ENCODE data around the gene UGDH.
A peak's percentile ranks its signal among the peaks of the same experiment; 100 is the strongest.
"Not testable (repeated sequence)": the region's sequence is repeated elsewhere in the genome, so short reads cannot be mapped to it uniquely, and the experiment has no call there.

UGDH gene

DNA sequence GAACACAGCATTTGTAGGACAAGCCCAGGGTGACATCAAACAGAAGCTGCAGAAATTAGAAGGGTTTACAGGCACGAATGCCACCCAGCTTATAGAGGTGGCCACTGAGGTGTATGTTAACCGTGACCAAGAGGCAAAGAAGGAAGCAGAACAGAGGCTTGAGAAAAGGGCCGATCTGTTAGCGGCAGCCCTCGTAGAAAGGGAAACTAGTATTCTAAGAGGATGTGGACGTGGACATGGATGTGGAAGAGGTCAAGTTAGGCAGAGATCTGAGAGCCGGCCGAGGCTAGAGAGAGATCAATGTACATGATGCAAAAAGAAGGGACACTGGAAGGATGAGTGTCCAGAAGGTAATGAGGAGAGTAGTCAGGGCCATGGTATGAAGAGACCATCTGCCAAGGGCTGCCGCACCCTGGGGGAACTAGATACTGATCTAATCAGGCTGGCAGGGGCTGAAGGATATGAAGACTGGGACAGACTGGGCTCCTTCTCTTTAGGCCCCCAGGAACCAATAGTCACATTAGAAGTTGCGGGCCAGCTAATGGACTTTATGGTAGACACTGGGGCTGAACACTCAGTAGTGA lies 40.9 kb downstream of the UGDH start:
- no peak for DNase-seq

DNA sequence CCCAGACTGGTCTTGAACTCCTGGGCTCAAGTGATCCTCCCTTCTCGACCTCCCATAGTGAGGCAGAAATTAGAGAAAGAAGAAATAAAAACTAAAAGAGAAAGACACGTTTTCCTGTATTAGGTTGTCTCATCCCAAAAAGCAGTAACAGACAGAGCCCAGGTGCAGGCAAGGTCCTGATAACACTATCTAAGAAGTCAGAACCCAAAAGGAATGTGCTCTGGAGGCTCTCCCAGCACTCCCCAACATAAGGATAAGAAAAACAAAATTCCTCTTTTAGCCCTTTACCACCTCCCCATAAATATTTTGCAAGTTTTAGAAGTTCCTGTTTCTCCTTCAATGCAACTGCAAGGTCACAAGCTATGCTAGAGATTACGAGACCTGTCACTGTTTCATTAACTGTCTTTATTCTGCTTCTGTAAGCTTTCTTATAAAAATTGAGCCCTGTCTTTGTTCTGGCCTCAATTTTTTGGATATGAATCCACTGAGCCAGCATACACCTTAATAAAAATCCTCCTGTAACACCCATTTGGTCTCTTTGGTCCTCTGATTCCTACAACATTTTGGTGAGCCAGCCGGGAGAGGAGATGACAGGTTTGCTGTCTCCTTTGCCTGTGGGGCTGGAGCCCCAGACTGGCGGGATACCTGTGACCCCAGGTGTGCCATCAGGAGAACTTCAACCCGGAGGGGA lies 42.5 kb downstream of the UGDH start:
- no peak for DNase-seq

DNA sequence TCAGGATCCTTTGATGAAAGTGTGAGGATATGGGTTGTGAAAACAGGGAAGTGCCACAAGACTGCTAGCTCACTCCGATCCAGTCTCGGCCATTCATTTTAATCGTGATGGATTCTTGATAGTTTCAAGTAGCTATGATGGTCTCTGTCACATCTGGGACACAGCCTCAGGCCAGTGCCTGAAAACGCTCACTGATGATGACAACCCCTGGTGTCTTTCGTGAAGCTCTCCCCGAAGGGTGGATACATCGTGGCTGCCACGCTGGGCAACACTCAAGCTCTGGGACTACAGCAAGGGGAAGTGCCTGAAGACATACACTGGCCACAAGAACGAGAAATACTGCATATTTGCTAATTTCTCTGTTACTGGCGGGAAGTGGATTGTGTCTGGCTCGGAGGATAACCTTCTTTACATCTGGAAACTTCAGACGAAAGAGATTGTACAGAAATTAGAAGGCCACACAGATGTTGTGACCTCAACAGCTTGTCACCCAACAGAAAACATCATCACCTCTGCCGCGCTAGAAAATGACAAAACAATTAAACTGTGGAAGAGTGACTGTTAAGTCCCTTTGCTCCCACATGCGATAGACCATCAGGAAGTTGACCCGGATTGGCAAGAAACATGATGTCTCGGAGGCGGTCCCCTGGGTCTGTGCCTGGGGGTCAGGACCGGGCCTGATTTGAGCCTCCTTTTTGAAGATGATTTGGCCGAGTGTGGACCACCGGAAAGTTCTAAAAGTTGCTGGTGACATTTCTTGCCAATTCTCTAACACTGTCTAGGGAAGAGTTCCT lies 46.1 kb downstream of the UGDH start:
- DNase-seq, result no peak

DNA sequence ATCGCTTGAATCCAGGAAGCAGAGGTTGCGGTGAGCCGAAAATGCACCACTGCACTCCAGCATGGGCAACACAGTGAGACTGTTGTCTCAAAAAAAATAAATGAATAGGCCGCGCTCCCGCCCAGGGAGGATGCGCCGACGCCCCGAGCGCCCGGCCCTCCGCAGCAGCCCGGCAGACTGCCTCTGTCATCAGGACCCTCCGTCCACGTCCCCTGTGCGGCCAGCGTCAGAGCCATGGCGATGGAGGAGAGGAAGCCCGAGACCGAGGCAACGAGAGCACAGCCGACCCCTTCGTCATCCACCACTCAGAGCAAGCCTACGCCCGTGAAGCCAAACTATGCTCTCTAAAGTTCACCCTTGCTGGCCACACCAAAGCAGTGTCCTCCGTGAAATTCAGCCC lies 47.0 kb downstream of the UGDH start:
- DNase-seq, result no peak

DNA sequence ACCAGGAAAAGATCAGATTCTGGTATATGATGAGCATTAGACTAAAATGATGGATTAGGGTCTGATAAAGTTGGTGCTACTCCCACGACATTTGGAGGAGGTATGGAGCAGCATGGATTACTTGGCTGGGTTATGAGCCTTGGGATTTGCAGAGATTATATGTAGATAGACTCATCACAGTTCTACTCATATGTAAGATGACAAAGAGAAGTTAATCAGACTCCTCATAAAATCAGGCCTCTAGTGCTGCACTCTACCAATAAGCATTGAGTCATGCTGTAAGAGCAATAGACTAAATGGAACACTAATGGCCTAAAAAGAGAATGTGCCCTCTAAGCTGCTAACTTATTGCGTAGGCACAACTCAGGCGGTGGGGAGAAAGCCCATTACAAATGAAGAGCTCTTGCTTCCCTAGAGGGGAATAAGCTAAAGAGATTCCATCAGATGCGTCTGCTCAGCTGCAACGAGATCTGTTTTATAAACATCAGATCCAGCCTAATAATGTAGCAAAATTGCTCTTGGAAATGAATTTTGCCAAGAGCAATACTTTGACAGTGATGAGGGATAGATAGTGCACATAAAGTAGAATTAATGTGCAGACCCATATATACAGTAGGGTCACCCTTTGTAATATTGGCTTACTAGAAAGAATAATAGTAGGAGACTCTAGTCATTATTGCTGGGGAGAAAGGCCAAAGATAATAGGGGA lies 50.9 kb downstream of the UGDH start:
- DNase-seq, result no peak

DNA sequence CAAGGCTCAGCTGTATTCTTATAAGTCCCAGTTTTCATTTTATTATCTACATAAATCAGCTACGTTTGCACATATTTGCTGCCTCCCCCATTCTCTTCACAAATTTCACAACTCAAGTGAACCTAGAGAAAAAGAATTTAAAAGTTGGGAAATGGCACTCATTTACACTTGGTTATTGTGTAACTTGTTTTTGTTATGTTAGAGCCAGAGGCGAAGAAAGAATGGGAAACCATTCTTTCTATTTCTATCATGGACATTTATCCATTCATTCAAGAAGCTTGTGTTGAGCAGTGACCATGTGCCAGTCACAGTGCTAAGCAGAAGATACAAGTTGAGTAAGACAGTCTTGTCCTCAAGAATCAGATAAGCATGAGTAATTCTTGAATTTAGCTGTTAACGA lies 54.8 kb downstream of the UGDH start:
- DNase-seq, result no peak

DNA sequence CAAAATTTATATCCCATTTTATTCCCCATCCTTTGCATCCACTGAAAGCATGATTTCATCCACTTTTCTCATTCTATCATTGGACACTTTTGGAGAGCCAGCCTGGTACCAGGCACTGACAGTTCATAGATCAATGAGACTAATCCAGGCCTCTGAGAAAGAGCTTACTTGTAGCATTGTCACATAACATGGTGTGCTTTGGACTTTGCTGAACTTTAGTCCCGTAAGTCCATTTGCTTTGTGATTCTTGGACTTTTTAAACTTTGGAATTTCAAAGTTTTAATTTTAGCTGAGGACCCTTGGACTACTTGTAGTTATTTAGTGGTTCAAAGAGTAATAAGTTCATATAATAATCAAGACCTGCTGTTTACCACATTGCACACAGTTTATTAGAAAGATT lies 56.8 kb downstream of the UGDH start:
- no peak for DNase-seq

DNA sequence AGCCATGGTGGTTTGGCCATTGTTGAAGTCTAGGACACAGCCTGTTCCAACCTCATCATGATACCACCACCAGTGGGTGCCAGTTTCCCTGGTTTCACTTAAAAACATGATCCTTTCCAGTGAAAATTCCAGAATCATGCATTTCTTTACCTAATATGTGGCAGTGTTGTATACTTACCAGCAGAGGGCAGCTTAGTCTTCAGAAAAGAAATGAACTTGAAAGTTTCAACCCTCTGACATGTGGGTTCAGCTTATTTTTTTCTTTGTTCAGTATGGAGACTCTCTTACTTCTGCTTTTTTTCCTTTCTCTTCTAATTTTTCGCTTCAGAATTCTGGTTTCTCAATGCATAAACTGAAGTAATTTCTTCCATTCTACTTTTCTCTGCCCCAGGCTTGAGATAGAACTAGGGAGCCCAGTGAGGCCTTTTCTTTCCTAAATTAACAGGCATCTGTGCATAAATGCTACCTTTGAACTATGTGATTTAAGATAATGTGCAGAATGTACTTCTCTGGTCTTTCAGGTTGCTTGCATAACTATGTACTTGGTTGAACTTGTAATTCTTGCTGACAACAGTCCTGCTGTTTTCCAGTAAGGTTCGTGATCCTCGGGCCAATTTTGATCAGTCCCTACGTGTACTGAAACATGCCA lies 57.7 kb downstream of the UGDH start:
- peak; percentile 89 for DNase-seq

DNA sequence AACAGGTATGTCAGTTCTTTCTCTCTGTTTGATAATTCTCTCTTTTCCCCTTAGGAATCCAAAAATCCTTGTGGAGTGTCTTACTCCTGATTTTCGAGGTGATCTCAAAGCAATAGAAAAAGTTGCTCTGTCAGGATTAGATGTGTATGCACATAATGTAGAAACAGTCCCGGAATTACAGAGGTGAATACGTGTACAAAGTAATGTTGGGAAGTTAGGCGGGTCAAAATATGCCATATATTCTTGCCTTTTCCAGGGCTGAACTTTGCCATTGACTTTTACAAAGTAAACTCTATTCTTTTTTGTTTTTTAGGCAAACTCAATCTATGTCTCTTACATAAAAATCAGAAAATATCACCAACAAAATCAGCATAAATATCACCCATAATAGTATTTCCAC lies 59.8 kb downstream of the UGDH start:
- no peak for DNase-seq

DNA sequence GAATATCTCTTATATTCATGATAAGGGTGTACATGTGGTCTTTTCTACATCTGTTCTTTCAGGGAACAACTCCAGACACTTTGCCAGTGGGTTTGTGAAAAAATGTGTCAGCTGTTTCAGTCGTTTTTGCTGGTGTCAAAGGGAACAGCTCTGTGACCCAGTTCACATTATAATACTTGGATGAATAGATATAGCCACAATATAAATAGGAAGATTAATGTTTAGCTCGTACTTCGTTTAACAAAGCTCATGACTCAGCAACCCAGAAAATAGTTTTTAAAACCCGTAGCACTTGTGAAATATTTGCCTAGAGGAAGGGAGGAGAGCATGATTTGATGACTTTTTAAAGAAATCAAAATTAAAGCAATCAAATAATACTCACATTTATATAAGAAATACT lies 60.5 kb downstream of the UGDH start:
- DNase-seq, result no peak

DNA sequence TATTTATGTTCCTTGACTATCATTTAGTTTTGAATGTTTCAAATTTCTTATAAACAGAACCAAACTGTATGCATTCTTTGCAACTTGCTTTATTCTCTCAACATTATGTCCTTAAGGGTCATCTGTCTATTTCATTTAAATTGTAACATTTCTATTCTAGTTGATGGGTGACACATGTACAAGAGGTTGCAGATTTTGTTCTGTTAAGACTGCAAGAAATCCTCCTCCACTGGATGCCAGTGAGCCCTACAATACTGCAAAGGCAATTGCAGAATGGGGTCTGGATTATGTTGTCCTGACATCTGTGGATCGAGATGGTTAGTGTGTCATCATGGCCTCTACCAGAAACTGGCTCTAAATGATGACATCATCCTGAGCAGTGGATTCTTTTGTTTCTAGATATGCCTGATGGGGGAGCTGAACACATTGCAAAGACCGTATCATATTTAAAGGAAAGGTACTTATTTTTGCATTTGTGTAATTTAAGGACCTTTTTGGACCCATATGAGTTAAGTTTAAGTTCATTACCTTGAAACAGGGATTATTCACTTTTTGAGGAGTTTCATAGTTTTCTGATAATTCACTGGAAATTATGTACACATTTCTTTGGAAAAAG lies 62.2 kb downstream of the UGDH start:
- peak; percentile 43 for DNase-seq

DNA sequence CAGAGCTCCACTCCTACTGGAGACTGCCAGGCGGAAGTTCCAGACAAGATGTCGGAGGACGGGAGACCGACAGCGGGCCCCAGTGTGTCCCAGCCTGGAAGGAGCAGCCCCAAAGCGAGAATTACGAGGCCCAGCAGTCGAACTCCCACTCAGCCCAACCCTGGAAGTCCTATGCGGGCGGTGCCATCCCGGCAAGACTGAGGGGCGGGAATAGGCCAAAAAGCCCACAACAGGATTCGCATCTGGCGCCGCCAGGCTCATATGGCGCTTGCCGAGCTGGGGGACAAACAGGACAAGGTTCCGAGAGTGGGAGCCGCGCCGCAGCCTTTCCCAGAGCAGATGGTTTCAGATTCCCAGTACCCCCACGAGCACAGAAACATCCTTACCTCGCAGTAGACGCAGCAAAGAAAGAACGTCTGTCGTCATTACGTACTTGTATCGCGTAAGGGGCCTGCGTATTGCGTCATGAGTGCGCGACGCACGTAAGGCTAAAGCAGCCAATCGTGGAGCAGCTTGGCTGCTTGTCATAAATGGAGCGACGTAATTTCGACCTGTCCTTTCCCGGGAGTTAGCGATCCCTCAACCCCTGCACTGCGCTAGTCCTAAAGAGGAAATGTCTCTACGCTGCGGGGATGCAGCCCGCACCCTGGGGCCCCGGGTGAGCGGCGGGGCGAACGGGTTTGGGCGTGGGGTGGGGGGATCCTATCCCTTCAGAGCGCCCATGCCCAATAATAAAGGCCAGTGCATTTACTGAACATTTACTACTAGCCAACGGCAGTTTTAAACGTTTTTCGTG lies 68.5 kb downstream of the UGDH start, which contains the start of the genes LIAS and RPL9:
Gene LIAS (plus strand): TSS at position 552 of the 796 bp plus-strand sequence. CDS start 62 bp downstream, at position 614.
Gene RPL9 (minus strand): TSS at position 418 of the 796 bp plus-strand sequence. CDS start 483 bp downstream, outside the sequence.
- peak; percentile 96 for DNase-seq

DNA sequence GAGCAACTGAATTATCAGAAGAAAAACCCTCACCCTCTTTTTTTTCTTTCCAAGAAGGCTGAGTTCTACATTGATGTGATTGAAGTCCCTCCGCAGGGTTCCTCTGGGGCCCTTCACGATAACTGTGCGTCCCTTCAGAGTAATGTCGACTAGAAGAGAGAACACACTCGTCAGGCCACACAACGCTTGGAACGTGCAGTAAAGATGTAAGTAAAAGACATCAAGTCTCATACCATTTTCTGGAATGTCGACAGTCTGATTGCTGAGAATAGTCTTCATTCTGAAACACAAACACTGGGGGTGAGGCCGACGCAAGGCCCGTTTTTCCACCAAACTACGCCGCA lies 69.1 kb downstream of the UGDH start:
- not testable (repeated sequence) for DNase-seq

DNA sequence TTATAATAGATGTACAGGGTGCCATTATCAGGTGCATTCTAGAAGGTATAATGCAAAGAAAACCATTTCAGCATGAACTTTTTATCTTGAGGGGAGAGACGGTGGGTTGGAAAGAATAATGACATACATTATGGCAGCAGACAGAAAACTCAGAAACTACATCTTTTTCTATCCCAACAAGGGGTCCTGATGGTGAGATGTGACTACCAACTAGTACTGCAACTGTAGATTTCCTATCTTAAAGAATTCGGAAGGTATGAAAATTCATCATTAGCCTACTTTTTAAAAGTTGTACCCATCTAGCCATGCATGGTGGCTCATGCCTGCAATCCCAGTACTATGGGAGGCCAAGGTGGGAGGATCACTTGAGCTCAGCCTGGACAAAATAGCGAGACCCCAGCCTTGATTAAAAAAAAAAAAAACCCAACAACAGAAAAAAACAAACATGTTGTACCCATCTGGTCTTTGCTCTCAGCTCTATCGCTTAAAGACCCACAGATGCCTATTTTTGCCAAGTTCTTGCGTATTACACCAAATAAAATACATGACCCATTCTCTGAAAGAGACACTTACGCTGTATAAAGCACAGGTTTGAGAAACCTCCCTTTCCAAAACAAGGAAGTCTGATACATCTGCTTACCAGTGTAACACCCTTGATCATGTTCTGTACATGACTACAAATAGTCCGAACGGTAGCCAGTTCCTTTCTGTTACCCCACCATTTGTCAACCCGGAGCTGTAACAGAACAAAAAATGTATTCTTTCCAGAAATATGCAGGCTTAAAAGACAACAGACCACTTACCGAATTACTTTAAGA lies 70.1 kb downstream of the UGDH start:
- no peak for DNase-seq

DNA sequence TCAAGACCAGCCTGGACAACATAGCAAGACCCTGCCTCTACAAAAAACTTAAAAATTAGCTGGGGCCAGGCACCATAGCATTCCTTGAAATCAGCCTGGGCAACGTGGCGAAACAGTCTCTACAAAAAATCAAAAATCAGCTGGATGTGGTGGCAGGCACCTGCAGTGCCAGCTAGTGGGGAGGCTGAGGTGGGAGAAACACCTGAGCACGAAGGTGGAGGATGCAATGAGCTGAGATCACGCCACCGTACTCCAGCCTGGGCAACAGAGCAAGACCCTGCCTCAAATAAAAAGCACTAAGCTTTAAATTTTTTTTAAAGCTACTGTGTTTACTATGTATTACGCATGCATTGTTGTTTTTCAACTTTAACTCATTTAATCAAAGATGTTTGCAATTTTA lies 71.8 kb downstream of the UGDH start:
- no peak for DNase-seq

DNA sequence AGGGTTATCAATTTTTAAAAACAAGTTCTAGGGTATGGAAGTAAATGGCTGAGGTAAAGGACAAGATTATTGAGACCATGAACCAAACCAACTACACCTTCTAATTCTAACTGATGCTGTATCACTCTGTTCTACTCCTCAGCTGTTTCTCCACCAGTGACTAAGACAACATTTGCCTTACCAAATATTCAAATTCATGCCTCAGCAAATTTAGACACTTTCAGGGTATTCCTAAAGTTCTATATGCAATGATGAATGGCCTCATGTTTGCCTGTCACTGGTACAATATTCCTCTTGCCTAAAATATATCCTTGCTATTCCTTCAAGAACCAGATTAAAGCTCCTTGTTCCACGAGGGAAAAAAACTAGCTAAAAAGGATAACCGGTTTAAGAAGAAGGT lies 73.5 kb downstream of the UGDH start:
- DNase-seq, result no peak

DNA sequence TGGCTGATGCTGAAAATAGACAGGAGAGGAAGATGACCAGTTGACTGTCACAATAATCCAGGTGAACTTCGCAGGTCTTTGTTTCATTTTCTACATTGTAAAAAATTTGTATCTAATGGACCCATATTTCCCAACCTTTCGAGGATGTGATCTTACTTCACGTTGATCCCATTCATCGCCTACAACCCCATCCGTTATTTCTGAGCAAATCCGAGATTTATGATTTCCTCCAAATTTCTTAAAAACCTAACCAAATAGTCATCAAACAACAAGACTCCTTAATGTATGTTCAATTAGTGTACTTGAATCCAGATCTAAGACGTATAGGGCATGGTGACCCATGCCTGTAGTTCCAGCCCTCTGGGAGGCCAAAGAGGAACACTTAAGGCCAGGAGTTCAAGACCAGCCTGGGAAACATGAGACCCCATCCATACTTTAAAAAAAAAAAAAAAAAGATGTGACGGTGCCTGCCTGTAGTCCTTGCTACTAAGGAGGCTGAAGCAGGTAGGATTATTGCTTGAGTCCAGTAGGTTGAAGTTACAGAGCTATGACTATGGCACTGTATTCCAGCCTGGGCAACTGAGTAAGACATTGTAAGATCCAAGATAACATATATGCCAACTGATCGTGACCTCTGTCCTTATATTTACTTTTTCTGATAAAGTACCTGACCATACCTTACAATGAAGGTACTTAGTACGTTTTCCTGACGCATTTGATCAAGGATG lies 74.2 kb downstream of the UGDH start:
- no peak for DNase-seq

DNA sequence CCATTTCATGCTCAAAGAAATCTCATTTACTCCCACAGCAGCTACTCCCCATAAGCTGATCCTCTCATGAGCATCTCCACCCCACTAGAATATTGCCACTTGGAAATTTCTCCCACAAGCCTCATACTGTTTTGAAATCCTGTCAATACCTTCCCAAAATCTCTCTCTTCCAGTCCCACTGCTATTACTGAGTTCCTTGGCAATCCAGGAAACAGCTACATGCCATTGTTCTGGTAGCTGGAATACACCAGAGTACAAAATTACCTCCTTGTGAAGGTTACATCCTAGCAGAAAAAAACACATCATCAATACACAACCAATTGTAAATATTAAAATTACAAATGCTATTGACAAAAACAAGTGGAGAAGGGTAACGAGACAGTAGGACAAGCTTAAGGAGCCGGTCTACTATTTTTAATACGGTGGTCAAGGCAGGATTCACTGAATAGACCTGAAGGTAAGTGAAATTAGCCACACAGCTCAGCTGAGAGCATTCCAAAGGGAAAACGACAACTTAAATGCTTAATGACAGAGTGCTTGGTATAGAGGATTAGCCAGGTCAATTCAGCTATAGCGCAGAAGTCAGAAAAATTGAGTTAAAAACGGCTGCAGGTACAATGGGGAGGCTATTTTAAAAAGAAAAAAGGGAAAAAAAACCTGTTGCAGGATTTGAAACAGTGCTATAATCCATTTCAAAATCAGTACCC lies 74.9 kb downstream of the UGDH start:
- DNase-seq, result no peak

DNA sequence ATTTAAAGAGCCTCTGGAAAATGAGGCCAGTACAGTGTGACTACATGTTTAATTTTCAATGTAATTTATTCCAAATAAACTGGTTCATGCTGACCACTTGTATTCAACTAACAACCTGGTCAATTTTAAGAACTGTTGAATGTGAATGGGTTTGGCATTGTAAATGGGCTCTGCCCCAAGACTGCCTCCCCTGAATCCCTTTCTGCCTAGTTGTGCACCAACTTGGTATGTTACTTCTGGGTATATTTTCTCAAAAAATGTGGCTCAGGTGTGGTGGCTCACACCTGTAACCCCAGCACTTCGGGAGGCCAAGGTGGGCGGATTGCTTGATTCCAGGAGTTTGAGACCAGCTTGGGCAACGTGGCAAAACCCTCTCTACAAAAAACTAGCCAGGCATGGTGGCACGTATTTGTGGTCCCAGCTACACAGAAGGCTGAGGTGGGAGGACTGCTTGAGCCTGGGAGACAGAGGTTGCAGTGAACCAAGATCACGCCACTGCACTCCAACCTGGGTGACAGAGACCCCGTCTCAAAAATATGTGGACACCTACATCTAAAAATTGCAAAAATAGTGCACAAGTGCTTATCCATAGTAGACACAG lies 75.7 kb downstream of the UGDH start:
- no peak for DNase-seq

All from amniotic stem cell (primary cell).